Effector memory CD4-positive, alpha-beta T cell (primary cell): ENCODE measurements around the gene ASH1L.
"Not testable (repeated sequence)": the region's sequence is repeated elsewhere in the genome, so short reads cannot be mapped to it uniquely, and the experiment has no call there.

Experiments used
- DNase-seq, 3 donors: peaks; one replicate each; pipeline ENCODE4 v3.0.0-alpha.2; 2020
- H3K27ac ChIP-seq: 2 replicates; pipeline ENCODE4 v1.7.0; 2013; ENCODE audit warnings: mild to moderate bottlenecking, low read length, moderate library complexity; ENCODE audit not compliant: insufficient read depth, poor library complexity, severe bottlenecking
- H3K27me3 ChIP-seq: replicated peaks from 2 replicates; pipeline ENCODE4 v1.7.0; 2013; ENCODE audit warnings: mild to moderate bottlenecking, low read length; ENCODE audit not compliant: insufficient read depth, control insufficient read depth, poor library complexity, severe bottlenecking
- H3K36me3 ChIP-seq: 2 replicates; pipeline ENCODE4 v1.7.0; 2013; ENCODE audit warnings: mild to moderate bottlenecking, low read length, moderate library complexity; ENCODE audit not compliant: control insufficient read depth, insufficient read depth
- H3K4me1 ChIP-seq: 2 replicates; pipeline ENCODE4 v1.7.0; 2013; ENCODE audit warnings: low read length, mild to moderate bottlenecking; ENCODE audit not compliant: control insufficient read depth, insufficient read depth, poor library complexity, severe bottlenecking
- H3K4me3 ChIP-seq: 2 replicates; pipeline ENCODE4 v1.7.0; 2013; ENCODE audit warnings: low read length, low read depth, mild to moderate bottlenecking; ENCODE audit not compliant: insufficient read depth, poor library complexity, severe bottlenecking
- H3K9me3 ChIP-seq: 2 replicates; pipeline ENCODE4 v1.7.0; 2013; ENCODE audit warnings: mild to moderate bottlenecking, low read length, moderate library complexity; ENCODE audit not compliant: control insufficient read depth

Gene ASH1L

GRCh38 chr1:155457266-155457665 is 105.3 kb downstream of the ASH1L start:
- Histone ChIP-seq H3K9me3 (no peaks in the 10 kb centered on the region), H3K27me3 (no peaks in the 10 kb centered on the region), H3K27ac (no peak overlapping the region), H3K36me3 (peaks cover 35% of the 10 kb centered on the region), H3K4me3 (no peak overlapping the region), H3K4me1 (no peaks in the 10 kb centered on the region)
- DNase-seq, result no peak

DNA sequence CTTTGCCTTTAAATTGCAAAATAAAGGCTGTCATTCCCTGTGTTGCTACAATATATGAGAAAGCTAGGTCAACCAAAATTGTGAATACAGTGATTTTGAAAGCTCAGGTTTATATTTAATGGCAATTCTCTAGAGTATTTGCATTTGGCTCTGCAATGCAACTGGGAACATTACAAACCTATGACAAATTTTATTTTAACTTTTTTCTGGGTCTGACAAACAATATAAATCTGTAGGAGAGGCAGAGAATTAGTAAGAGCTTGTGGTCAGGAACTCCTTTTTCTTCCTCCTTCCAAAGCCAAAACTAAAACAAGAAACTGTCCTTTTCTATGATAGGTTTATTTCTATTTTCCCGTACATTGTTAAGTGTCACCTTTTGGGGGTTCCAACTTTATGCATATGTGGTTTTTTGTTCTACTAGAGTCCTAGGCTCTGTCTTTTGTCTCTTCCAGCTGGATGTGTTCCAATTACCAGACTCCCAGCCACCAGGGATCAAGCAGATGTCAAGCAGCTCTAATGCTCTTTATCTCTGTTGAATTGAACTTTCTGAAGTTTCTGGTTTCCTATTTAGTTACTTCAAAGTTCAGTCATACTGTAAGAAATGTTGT is 106.9 kb downstream of the ASH1L start:
- H3K36me3 ChIP-seq, result peaks cover 26% of the 10 kb centered on the region
- H3K4me1 ChIP-seq, result no peaks in the 10 kb centered on the region
- no peaks in the 10 kb centered on the region for H3K27me3 ChIP-seq
- no peak overlapping the region for H3K4me3 ChIP-seq
- no peak overlapping the region for H3K27ac ChIP-seq
- DNase-seq, result no peak
- H3K9me3 ChIP-seq, result no peaks in the 10 kb centered on the region

DNA sequence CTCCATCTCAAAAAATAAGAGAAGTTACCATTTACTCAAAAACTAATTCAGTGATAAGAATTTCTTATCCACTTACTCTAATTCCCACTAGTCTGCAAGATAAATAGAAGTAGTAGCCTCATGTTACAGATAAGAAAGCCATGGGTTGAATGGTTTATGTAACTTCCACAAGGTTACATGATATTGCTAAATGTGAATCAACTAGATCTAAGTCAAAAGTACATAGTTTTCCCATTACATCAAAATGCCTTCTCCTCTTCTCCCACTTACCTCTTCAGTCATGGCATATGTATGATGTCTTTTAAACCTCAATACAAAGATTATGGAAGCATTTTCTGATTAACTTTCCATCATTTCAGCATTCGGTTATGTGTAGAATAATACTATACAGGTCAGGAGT is 108.5 kb downstream of the ASH1L start:
- no peaks in the 10 kb centered on the region for H3K27me3 ChIP-seq
- H3K36me3 ChIP-seq, result peaks cover 20% of the 10 kb centered on the region
- H3K27ac ChIP-seq, result no peak overlapping the region
- DNase-seq, result no peak
- H3K4me3 ChIP-seq, result no peak overlapping the region
- H3K4me1 ChIP-seq, result no peaks in the 10 kb centered on the region
- no peaks in the 10 kb centered on the region for H3K9me3 ChIP-seq

DNA sequence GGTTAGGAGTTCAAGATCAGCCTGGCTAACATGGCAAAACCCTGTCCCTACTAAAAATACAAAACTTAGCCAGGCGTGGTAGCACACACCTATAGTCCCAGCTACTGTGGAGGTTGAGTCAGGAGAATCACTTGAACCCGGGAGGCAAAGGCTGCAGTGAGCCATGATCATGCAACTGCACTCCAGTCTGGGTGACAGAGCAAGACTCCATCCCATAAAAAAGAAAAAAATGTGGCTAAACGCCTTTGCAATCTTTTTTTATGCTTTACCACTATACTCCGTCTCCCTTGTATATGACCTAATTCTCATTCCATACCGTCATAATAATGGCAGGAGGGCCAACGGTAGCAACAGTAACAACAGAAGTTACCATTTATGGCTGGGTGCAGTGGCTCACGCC is 109.5 kb downstream of the ASH1L start:
- Histone ChIP-seq H3K27me3 (no peaks in the 10 kb centered on the region), H3K27ac (no peak overlapping the region), H3K4me3 (no peak overlapping the region), H3K4me1 (no peaks in the 10 kb centered on the region), H3K9me3 (no peaks in the 10 kb centered on the region), H3K36me3 (peaks cover 17% of the 10 kb centered on the region)
- no peak for DNase-seq

DNA sequence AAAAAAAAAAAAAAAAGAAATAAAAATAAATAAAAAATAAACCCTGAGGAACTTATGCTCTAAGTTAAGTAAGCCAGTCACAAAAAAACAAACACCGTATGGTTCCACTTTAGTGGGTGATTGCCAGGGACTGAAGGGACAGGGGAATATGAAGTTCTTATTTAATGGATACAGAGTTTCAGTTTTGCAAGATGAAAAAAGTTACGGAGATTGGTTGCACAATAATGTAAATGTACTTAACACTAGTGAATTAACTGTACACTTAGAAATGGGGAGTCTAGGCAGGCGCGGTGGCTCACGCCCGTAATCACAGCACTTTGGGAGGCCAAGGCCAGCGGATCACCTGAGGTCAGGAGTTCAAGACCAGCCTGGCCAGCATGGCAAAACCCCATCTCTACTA is 111.4 kb downstream of the ASH1L start:
- Histone ChIP-seq H3K27ac (no peak overlapping the region), H3K9me3 (no peaks in the 10 kb centered on the region), H3K4me3 (no peak overlapping the region), H3K36me3 (peaks cover 9% of the 10 kb centered on the region), H3K4me1 (no peaks in the 10 kb centered on the region), H3K27me3 (no peaks in the 10 kb centered on the region)
- no peak for DNase-seq

DNA sequence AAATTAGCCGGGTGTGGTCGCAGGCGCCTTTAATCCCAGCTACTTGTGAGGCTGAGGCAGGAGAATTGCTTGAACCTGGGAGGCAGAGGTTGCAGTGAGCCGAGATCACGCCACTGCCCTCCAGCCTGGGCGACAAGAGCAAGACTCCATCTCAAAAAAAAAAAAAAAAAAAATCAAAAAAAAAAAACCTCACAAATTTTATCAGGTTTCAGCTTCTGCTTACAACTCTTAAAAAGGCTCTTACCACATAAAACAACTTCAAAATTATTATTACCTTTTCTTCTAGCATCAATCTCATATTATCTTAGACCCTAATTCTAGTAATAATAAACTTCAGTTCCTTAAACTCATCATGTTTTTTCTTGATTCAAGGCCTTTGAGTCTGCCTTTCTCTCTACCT is 120.2 kb downstream of the ASH1L start:
- not testable (repeated sequence) for H3K4me3 ChIP-seq, H3K4me1 ChIP-seq, H3K27me3 ChIP-seq, H3K9me3 ChIP-seq, DNase-seq, H3K27ac ChIP-seq
- peaks cover 16% of the 10 kb centered on the region for H3K36me3 ChIP-seq

DNA sequence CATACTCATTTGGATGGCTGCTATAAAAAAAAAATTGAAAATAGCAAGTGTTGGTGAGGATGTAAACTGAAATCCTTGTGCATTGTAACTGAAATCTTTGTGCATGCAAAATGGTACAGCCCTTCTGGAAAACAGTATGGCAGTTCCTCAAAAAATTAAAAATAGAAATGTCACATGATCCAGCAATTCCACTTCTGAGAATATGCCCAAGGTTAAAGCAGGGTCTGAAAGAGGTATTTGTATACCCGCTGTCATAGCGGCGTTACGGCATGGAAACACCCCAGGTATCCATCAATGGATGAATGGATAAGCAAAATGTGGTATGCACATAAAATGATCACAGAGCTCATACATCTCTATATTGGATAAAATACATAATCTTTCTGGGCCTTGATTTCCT is 125.2 kb downstream of the ASH1L start:
- peaks cover 16% of the 10 kb centered on the region for H3K36me3 ChIP-seq
- H3K27ac ChIP-seq, result no peak overlapping the region
- H3K4me3 ChIP-seq, result no peak overlapping the region
- no peaks in the 10 kb centered on the region for H3K9me3 ChIP-seq
- H3K4me1 ChIP-seq, result no peaks in the 10 kb centered on the region
- no peaks in the 10 kb centered on the region for H3K27me3 ChIP-seq
- no peak for DNase-seq

DNA sequence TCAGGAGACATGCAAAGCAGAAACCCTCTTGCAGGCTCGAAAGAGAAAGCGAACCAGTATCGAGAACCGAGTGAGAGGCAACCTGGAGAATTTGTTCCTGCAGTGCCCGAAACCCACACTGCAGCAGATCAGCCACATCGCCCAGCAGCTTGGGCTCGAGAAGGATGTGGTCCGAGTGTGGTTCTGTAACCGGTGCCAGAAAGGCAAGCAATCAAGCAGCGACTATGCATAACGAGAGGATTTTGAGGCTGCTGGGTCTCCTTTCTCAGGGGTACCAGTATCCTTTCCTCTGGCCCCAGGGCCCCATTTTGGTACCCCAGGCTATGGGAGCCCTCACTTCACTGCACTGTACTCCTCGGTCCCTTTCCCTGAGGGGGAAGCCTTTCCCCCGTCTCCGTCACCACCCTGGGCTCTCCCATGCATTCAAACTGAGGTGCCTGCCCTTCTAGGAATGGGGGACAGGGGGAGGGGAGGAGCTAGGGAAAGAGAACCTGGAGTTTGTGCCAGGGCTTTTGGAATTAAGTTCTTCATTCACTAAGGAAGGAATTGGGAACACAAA is 128.7 kb downstream of the ASH1L start:
- H3K9me3 ChIP-seq, H3K4me3 ChIP-seq, H3K27ac ChIP-seq, DNase-seq, H3K27me3 ChIP-seq, H3K4me1 ChIP-seq: not testable (repeated sequence)
- H3K36me3 ChIP-seq, result peaks cover 15% of the 10 kb centered on the region

DNA sequence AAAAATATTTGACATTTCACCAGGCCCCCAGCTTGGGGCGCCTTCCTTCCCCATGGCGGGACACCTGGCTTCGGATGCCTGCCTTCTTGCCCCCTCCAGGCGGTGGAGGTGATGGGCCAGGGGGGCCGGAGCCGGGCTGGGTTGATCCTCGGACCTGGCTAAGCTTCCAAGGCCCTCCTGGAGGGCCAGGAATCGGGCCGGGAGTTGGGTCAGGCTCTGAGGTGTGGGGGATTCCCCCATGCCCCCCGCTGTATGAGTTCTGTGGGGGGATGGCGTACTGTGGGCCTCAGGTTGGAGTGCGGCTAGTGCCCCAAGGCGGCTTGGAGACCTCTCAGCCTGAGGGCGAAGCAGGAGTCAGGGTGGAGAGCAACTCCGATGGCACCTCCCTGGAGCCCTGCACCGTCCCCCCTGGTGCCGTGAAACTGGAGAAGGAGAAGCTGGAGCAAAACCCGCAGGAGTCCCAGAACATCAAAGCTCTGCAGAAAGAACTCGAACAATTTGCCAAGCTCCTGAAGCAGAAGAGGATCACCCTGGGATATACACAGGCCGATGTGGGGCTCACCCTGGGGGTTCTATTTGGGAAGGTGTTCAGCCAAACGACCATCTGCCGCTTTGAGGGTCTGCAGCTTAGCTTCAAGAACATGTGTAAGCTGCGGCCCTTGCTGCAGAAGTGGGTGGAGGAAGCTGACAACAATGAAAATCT is 129.3 kb downstream of the ASH1L start:
- H3K4me3 ChIP-seq, H3K27me3 ChIP-seq, DNase-seq, H3K9me3 ChIP-seq, H3K36me3 ChIP-seq, H3K4me1 ChIP-seq, H3K27ac ChIP-seq: not testable (repeated sequence)

GRCh38 chr1:155424091-155424490 is 138.5 kb downstream of the ASH1L start:
- Histone ChIP-seq H3K4me1 (no peaks in the 10 kb centered on the region), H3K4me3 (no peak overlapping the region), H3K36me3 (no peaks in the 10 kb centered on the region), H3K9me3 (no peaks in the 10 kb centered on the region), H3K27me3 (no peaks in the 10 kb centered on the region), H3K27ac (no peak overlapping the region)
- DNase-seq, result no peak
